GM19193 (cell line): ENCODE results near the gene CCT3.

Experiments
- POLR2A ChIP-seq: IDR thresholded peaks from 4 replicates; pipeline ENCODE4 v1.6.1; 2011; ENCODE audit not compliant: insufficient read depth, insufficient read length; ENCODE audit errors: extremely low read depth

CCT3 gene

GRCh38 chr1:156347331-156347730, 9.2 kb upstream of the CCT3 start:
- TF ChIP-seq POLR2A = no peak

- TF ChIP-seq POLR2A = no peak
These were observed 8.5 kb upstream of the CCT3 start for GRCh38 chr1:156346636-156347035.

GRCh38 chr1:156344409-156344808, 6.3 kb upstream of the CCT3 start:
- TF ChIP-seq POLR2A = no peak

- TF ChIP-seq POLR2A = no peak
These were observed 4.3 kb upstream of the CCT3 start for GRCh38 chr1:156342166-156342955.

GRCh38 chr1:156337888-156338179, 258 bp downstream of the CCT3 start:
- TF ChIP-seq POLR2A = no peak

GRCh38 chr1:156337052-156337887, 822 bp downstream of the CCT3 start:
- no peak for TF ChIP-seq POLR2A

GRCh38 chr1:156336242-156336641, 1.9 kb downstream of the CCT3 start:
- no peak for TF ChIP-seq POLR2A

GRCh38 chr1:156320560-156320959, 17.5 kb downstream of the CCT3 start:
- no peak for TF ChIP-seq POLR2A

GRCh38 chr1:156319664-156320063, 18.4 kb downstream of the CCT3 start:
- TF ChIP-seq POLR2A = no peak

GRCh38 chr1:156316909-156317308, 21.2 kb downstream of the CCT3 start:
- TF ChIP-seq POLR2A = no peak

- TF ChIP-seq POLR2A = no peak
These were observed 27.1 kb downstream of the CCT3 start for GRCh38 chr1:156310962-156311361.

- TF ChIP-seq POLR2A = no peak
These were observed 30.0 kb downstream of the CCT3 start for GRCh38 chr1:156308078-156308477.

- no peak for TF ChIP-seq POLR2A
These were observed 32.9 kb downstream of the CCT3 start for GRCh38 chr1:156305215-156305614.

GRCh38 chr1:156303241-156303640, 34.9 kb downstream of the CCT3 start:
- TF ChIP-seq POLR2A = no peak

GRCh38 chr1:156298852-156299357, 39.2 kb downstream of the CCT3 start, which contains the start of gene VHLL:
Gene VHLL, minus strand, starts transcription at chr1:156299307. Its CDS starts 118 bp downstream, at chr1:156299189.
- no peak for TF ChIP-seq POLR2A
